Measurements from ENCODE around the gene UVRAG. TPM values are rescaled to one million over a fixed set of nuclear protein-coding genes. Genes with fewer than 3 reads are reported as not detected.

Gene UVRAG
- total and polyA plus RNA-seq, 2 of the 13 experiments (the other 11 are each of a cell fraction or from before 2014, with no cell fraction given), result 9.7 to 17.3 TPM

- TF ChIP-seq ZNF281 (CRISPR knock-in tag; IDR thresholded peaks at IDR 0.05; ENCODE audit: borderline replicate concordance), result no peak
- no peak for TF ChIP-seq ZNF678 (CRISPR knock-in tag; IDR thresholded peaks at IDR 0.05)
These were observed 21.0 kb upstream of the UVRAG start (continued) for GRCh38 chr11:75793966-75794365.

- no peak overlapping the region for H3K4me3 ChIP-seq (replicated peaks in 1 of 3; ENCODE audit: insufficient read depth in 1 of 3, low read depth in 2 of 3, low read length in 3 of 3)
- no peak overlapping the region for H2AFZ ChIP-seq (ENCODE audit: low read length)
- H3K36me3 ChIP-seq (replicated peaks in 1 of 2; ENCODE audit: control insufficient read depth in 1 of 2, insufficient read depth in 2 of 2, low read length in 2 of 2), result peaks cover 12 to 50% of the 10 kb centered on the region in 2 experiments; a peak in 4 of 5 replicates
- peak; percentile 97 for FAIRE-seq
- CTCF ChIA-PET (ENCODE audit: low intra/inter-chr PET ratio, low total read pairs), result no interaction called here
- H3K4me1 ChIP-seq (ENCODE audit: insufficient read depth, low read length), result peaks cover 77% of the 10 kb centered on the region
- 22% methylated on average over 4 of the region's 4 CpGs for WGBS (ENCODE audit: low lambda C conversion rate)
- POLR2A ChIA-PET, result interaction anchor here (0.7 to 7.1 kb wide), 8 partner anchors 12 to 75 kb away, joined by 3 to 138 read pairs (median 4); partner anchors contain the start of genes DGAT2 and UVRAG
- H3K79me2 ChIP-seq (ENCODE audit: insufficient read depth, low read length), result no peaks in the 10 kb centered on the region
- no TSS peak for BruUV-seq (replicated peaks)
- ATAC-seq, result peak; percentile 80
- H3K9ac ChIP-seq (ENCODE audit: insufficient read depth, low read depth, low read length), result peak overlapping the region; percentile 27; the same call in 1 of the 2 replicates
- in situ Hi-C loops (cut with HindIII; ENCODE audit: extremely low pct_ligation_motif_present, low pct_unique_long_range_greater_than_20kb) (no loop called here), intact Hi-C loops (cut with micrococcal nuclease; ENCODE audit: unreplicated experiment) (no loop called here)
- no peaks in the 10 kb centered on the region for H3K27me3 ChIP-seq (ENCODE audit: control insufficient read depth in 1 of 2, insufficient read depth in 2 of 2, low read length in 2 of 2)
- DNase-seq (ENCODE audit: low spot score), result peak; percentile 80
- no peaks in the 10 kb centered on the region for H3K9me3 ChIP-seq (ENCODE audit: low read length)
- H3K27ac ChIP-seq (ENCODE audit: extremely low read length, insufficient read depth, low read length), result peak overlapping the region; percentile 77
- peak overlapping the region; percentile 56 for H3K4me2 ChIP-seq (ENCODE audit: low read depth, low read length)
- no peaks in the 10 kb centered on the region for H4K20me1 ChIP-seq (ENCODE audit: insufficient read depth, low read length)
- TF ChIP-seq ZNF629 (CRISPR knock-in tag; conservative IDR thresholded peaks at IDR 0.05), result no peak
- no peak for TF ChIP-seq ZFYVE20 (CRISPR knock-in tag; IDR thresholded peaks at IDR 0.05; ENCODE audit: borderline replicate concordance, low read depth)
- TF ChIP-seq TFDP1 (CRISPR knock-in tag; IDR thresholded peaks at IDR 0.05; ENCODE audit: borderline replicate concordance), result no peak; the same call in 1 of the 2 replicates
- TF ChIP-seq PAWR (CRISPR knock-in tag; IDR thresholded peaks at IDR 0.05; ENCODE audit: borderline replicate concordance), result no peak
- TF ChIP-seq HOXA3 (CRISPR knock-in tag; IDR thresholded peaks at IDR 0.05), result no peak; the same call in 1 of the 2 replicates
- no peak for TF ChIP-seq E2F1 (CRISPR knock-in tag; IDR thresholded peaks at IDR 0.05)
- no peak for TF ChIP-seq KAT7 (CRISPR knock-in tag; IDR thresholded peaks at IDR 0.05; ENCODE audit: borderline replicate concordance)
- TF ChIP-seq ZNF891 (CRISPR knock-in tag; IDR thresholded peaks at IDR 0.05), result peak; percentile 67; the same call in 1 of the 2 replicates
- TF ChIP-seq MYC (CRISPR knock-in tag; IDR thresholded peaks at IDR 0.05; ENCODE audit: borderline replicate concordance), result 0 out of 2 replicates have a peak, but pooled peaks have one; percentile 17
- TF ChIP-seq ZNF329 (CRISPR knock-in tag; IDR thresholded peaks at IDR 0.05; ENCODE audit: low read depth), result no peak
- no peak for TF ChIP-seq ZBTB1 (CRISPR knock-in tag; IDR thresholded peaks at IDR 0.05; ENCODE audit: borderline replicate concordance)
- TF ChIP-seq GPN1 (CRISPR knock-in tag; IDR thresholded peaks at IDR 0.05; ENCODE audit: borderline replicate concordance), result no peak
- TF ChIP-seq CBX1 (IDR thresholded peaks at IDR 0.05; ENCODE audit: low read depth), result no peak
- TF ChIP-seq BATF2 (CRISPR knock-in tag; IDR thresholded peaks at IDR 0.05), result no peak
- TF ChIP-seq RAD51 (IDR thresholded peaks at IDR 0.05; ENCODE audit: borderline replicate concordance), result no peak
These were observed 19.5 kb upstream of the UVRAG start for GRCh38 chr11:75795276-75796090.

Measured in HepG2 (cell line).